HS-5 (cell line): ENCODE results near the gene NOC2L.

Source experiments
- DNase-seq: peaks from one replicate; pipeline ENCODE4 v3.0.0-alpha.2; 2012; ENCODE audit warnings: low read depth

Gene NOC2L

GRCh38 chr1:929712-930632, 29.1 kb downstream of the NOC2L start:
- no peak for DNase-seq

- DNase-seq: no peak
Observed at GRCh38 chr1:928825-929661, 30.0 kb downstream of the NOC2L start.

- DNase-seq: no peak
Observed at GRCh38 chr1:927748-928147, 31.3 kb downstream of the NOC2L start.

GRCh38 chr1:927234-927633, 31.8 kb downstream of the NOC2L start:
- no peak for DNase-seq

GRCh38 chr1:925561-926421, 33.3 kb downstream of the NOC2L start:
- DNase-seq: no peak

- no peak for DNase-seq
Observed at GRCh38 chr1:924656-925560, 34.1 kb downstream of the NOC2L start.

GRCh38 chr1:923991-924655, 34.9 kb downstream of the NOC2L start:
- no peak for DNase-seq

- no peak for DNase-seq
Observed at GRCh38 chr1:923131-923990, 35.7 kb downstream of the NOC2L start, which contains the start of gene SAMD11. Gene SAMD11, plus strand, starts transcription at chr1:923923. Its CDS starts 509 bp downstream, at chr1:924432.

GRCh38 chr1:921011-921837, 37.8 kb downstream of the NOC2L start:
- DNase-seq: no peak

- DNase-seq: no peak
Observed at GRCh38 chr1:920521-920920, 38.5 kb downstream of the NOC2L start.

GRCh38 chr1:920010-920409, 39.0 kb downstream of the NOC2L start:
- DNase-seq: no peak

- no peak for DNase-seq
Observed at GRCh38 chr1:919271-919872, 39.7 kb downstream of the NOC2L start.

GRCh38 chr1:918843-919242, 40.2 kb downstream of the NOC2L start:
- DNase-seq: no peak

GRCh38 chr1:918353-918752, 40.7 kb downstream of the NOC2L start:
- DNase-seq: no peak

GRCh38 chr1:917466-918091, 41.5 kb downstream of the NOC2L start:
- no peak for DNase-seq

- no peak for DNase-seq
Observed at GRCh38 chr1:917076-917459, 42.0 kb downstream of the NOC2L start.
